Myometrial cell (primary cell): ENCODE data around the gene TEKT5. TPM values are rescaled to one million over a fixed set of nuclear protein-coding genes. Genes with fewer than 3 reads are reported as not detected.

Source experiments
- total RNA-seq: library from RNA; depleted of rRNA; stranded (reverse); fragments of >200 nt; gene quantifications from 2 replicates; pipeline ENCODE4 v1.2.3, GENCODE V29; 2015

TEKT5 gene
- not detected in 2 replicates for total RNA-seq

GRCh38 chr16:10694830-10695229 lies at the start of gene TEKT5:
Gene TEKT5, minus strand, starts transcription at chr16:10694930. Its CDS starts 57 bp downstream, at chr16:10694873.

GRCh38 chr16:10743610-10744369 lies 49.1 kb upstream of the TEKT5 start, which contains the start of gene NUBP1:
Gene NUBP1, plus strand, starts transcription at chr16:10743842. Its CDS starts 22 bp downstream, at chr16:10743864.

DNA sequence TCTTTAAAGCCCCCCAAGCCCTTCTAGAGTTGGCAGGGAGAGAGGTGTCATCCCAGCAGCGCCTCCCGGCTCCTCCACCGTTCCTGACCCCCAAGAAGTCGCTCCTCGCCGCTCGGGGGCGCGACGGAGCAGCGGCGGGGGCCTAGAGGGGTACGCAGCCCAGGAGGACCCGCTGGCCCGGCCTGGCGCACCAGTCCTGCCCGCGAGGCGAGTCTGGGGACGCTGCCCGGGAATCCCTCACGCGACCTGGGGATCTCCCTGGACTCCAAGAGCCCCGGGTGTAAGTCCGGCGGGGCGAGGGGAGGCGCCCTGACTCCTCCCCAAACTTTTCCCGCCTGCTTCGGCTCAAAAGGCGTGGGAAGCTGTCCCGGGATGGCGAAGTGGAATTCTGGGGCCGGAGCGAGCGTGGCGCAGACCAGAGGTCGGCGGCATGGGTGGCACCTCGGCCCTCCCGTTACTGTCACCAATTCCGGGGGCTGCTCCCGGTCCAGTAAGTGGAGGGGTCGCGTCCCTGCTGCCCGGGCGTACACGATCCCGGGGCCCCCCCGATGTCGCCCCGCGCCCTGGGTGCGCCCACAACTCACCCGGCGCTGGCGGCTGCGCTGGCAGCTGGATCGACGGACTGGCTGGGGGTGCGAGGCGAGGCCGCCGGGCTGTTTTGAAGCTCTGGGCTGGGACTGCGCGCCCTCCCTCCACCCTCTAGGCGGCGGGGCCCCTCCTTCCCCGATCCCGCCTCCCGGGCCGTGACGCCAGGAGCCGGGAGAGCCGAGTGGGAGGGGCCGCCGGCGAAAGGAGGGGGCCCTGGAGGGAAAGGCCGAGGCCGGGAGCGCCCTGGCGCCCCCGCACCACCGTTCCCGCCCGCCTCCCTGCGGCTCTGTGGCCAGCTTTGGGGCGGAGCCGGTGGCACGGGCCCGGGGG lies 114.5 kb downstream of the TEKT5 start, which contains the start of gene EMP2:
Gene EMP2 (minus strand): TSS at position 634 of the 918 bp plus-strand sequence. CDS start 32,981 bp downstream, outside the sequence.

Other genes with a start within 250 kb of the TEKT5 start
- gene EMP2, start 114.3 kb downstream of the TEKT5 start, total RNA-seq = 18.2 and 21.8 TPM in 2 replicates
- gene NUBP1, start 48.9 kb upstream of the TEKT5 start, total RNA-seq = 42.2 and 45.3 TPM in 2 replicates
- gene TVP23A, start 123.9 kb upstream of the TEKT5 start, total RNA-seq = not detected in 2 replicates
- gene CIITA, start 182.3 kb upstream of the TEKT5 start, total RNA-seq = not detected in 2 replicates
- 96.0 and 97.5 TPM in 2 replicates for gene DEXI, start 247.5 kb upstream of the TEKT5 start, total RNA-seq
- 14.2 and 15.9 TPM in 2 replicates for gene CLEC16A, start 249.6 kb upstream of the TEKT5 start, total RNA-seq